HEK293T (cell line): ENCODE data around the gene SH3PXD2B.

Experiments used
- CTCF ChIA-PET: fragments of 350-600 bp; formaldehyde crosslinking; extraction: SDS; loops from one replicate; lab custom pipeline; 2021; ENCODE audit warnings: antibody characterized with exemption, inconsistent platforms; lab: Yijun Ruan, JAX
- POLR2A ChIA-PET: fragments of 350-600 bp; formaldehyde crosslinking; extraction: SDS; loops from one replicate; lab custom pipeline; 2020; ENCODE audit warnings: antibody characterized with exemption, inconsistent platforms; lab: Yijun Ruan, JAX
- DNase-seq: peaks from one replicate; pipeline ENCODE4 v3.0.0; 2012; ENCODE audit warnings: mixed read lengths; ENCODE audit errors: extremely low spot score
- ARNT ChIP-seq: fragments of 450-650 bp; IDR thresholded peaks from 2 replicates; pipeline ENCODE4 v1.6.1; 2017; ENCODE audit warnings: mild to moderate bottlenecking
- BHLHE40 ChIP-seq: fragments of 450-650 bp; IDR thresholded peaks from 2 replicates; pipeline ENCODE4 v1.6.1; 2016; ENCODE audit warnings: mild to moderate bottlenecking, moderate library complexity, borderline replicate concordance
- CTBP1 ChIP-seq: fragments of 450-650 bp; IDR thresholded peaks from 2 replicates; pipeline ENCODE4 v1.6.1; 2016; ENCODE audit warnings: borderline replicate concordance
- ELF4 ChIP-seq: fragments of 450-650 bp; IDR thresholded peaks from 2 replicates; pipeline ENCODE4 v1.6.1; 2017; ENCODE audit warnings: antibody characterized with exemption
- FOXA1 ChIP-seq: fragments of 450-650 bp; IDR thresholded peaks from 2 replicates; pipeline ENCODE4 v1.6.1; 2016; ENCODE audit warnings: mild to moderate bottlenecking
- FOXK2 ChIP-seq: fragments of 450-650 bp; IDR thresholded peaks from 2 replicates; pipeline ENCODE4 v1.6.1; 2016; ENCODE audit warnings: mild to moderate bottlenecking
- FOXM1 ChIP-seq: fragments of 450-650 bp; IDR thresholded peaks from 2 replicates; pipeline ENCODE4 v1.6.1; 2017; ENCODE audit warnings: mild to moderate bottlenecking, borderline replicate concordance
- HDGF ChIP-seq: fragments of 450-650 bp; IDR thresholded peaks from 2 replicates; pipeline ENCODE4 v1.6.1; 2017; ENCODE audit warnings: antibody characterized with exemption, borderline replicate concordance
- L3MBTL2 ChIP-seq: fragments of 450-650 bp; conservative IDR thresholded peaks from 2 replicates; pipeline ENCODE4 v1.6.1; 2016; ENCODE audit warnings: mild to moderate bottlenecking
- LEF1 ChIP-seq: fragments of 450-650 bp; IDR thresholded peaks from 2 replicates; pipeline ENCODE4 v1.6.1; 2017; ENCODE audit warnings: mild to moderate bottlenecking, borderline replicate concordance
- NFRKB ChIP-seq: fragments of 450-650 bp; IDR thresholded peaks from 2 replicates; pipeline ENCODE4 v1.6.1; 2016; ENCODE audit warnings: mild to moderate bottlenecking, moderate library complexity
- PKNOX1 ChIP-seq: fragments of 450-650 bp; IDR thresholded peaks from 2 replicates; pipeline ENCODE4 v1.6.1; 2016
- SP1 ChIP-seq: fragments of 450-650 bp; IDR thresholded peaks from 2 replicates; pipeline ENCODE4 v1.6.1; 2017
- SUZ12 ChIP-seq: fragments of 450-650 bp; IDR thresholded peaks from 2 replicates; pipeline ENCODE4 v1.6.1; 2016; ENCODE audit warnings: mild to moderate bottlenecking
- TARDBP ChIP-seq: fragments of 450-650 bp; IDR thresholded peaks from 2 replicates; pipeline ENCODE4 v1.6.1; 2016
- ZNF384 ChIP-seq: fragments of 450-650 bp; IDR thresholded peaks from 2 replicates; pipeline ENCODE4 v1.6.1; 2016

SH3PXD2B gene

DNA sequence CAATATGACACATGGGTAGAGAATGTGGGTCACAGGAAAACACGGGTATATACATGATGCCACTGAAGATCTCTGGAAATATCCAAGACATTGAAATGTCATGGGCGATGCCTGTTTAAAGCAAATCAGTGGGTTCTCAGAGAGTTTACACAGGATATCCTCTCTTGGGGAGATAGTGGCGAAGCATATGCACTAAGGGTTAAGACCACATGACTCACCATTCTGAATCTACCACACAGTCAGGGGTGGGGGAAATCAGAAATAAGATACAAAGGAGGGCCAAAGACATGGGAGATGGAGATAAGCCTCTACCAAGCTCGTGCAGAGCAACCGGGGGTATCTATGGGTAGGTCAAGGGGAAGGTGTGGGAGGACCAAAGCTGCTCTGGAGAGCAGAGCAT, 58.8 kb downstream of the SH3PXD2B start:
- ChIA-PET POLR2A (no interaction called here), CTCF (no interaction called here)
- no peak for DNase-seq
- no peak for TF ChIP-seq PKNOX1
- TF ChIP-seq SP1: no peak
- TF ChIP-seq CTBP1: no peak
- no peak for TF ChIP-seq NFRKB
- no peak for TF ChIP-seq ZNF384
- no peak for TF ChIP-seq LEF1
- TF ChIP-seq FOXK2: no peak

DNA sequence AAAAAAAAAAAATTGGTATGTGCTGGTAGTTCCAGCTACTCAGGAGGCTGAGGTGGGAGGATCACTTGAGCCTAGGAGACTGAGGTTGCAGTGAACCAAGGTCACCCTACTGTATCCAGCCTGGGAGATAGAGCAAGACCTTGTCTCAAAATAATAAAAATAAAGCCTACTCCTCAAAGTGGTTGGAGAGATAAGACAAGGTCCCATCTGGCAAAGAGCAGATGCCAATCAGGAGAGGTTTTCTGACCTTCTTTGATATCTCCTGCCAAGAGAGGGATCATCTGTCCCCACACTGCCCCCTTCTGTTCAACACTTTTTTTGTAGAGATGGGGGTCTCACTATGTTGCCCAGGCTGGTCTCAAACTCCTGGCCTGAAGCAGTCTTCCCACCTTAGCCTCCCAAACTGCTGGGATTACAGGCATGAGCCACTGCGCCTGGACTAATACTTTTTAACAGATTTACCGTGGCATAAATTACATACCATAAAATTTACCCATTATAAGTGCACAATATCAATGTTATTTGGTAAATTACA, 64.7 kb downstream of the SH3PXD2B start:
- no peak for DNase-seq
- POLR2A ChIA-PET: no interaction called here
- CTCF ChIA-PET: no interaction called here
- TF ChIP-seq HDGF (no peak), FOXK2 (no peak), LEF1 (no peak)

- no peak for DNase-seq
- TF ChIP-seq SP1 (no peak), FOXM1 (no peak), ZNF384 (no peak), BHLHE40 (no peak)
- ChIA-PET CTCF (no interaction called here), POLR2A (no interaction called here)
Observed at GRCh38 chr5:172388246-172388733, 66.0 kb downstream of the SH3PXD2B start.

DNA sequence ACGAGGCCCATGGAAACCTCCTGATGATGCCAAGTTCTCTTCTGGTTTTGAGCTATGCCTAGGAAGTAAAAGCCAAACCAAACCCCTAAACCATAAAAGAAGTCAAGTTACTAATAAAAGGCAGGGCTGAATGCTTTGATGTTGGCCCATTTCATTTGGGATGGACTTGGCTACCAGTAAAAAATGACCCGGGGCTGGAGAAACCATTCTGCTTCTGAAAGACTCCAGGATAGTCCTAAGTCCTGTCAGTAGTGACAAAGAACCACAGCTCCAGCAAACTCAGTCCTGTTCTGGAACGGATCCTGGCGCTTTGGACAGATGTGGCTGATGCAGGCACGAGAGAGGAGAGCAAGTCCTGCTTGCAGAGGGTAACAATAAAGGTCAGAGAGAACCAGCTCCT, 68.6 kb downstream of the SH3PXD2B start:
- POLR2A ChIA-PET: interaction anchor here (0.6 to 0.8 kb wide), 2 partner anchors 9 to 379 kb away, joined by 3 read pairs; partner anchors contain the start of gene FBXW11
- CTCF ChIA-PET: no interaction called here
- TF ChIP-seq SUZ12 (no peak), SP1 (no peak), BHLHE40 (no peak), TARDBP (no peak), ZNF384 (no peak), ELF4 (no peak), FOXK2 (no peak), LEF1 (no peak), ARNT (no peak), NFRKB (no peak), HDGF (no peak), PKNOX1 (no peak), L3MBTL2 (no peak), FOXA1 (no peak), CTBP1 (no peak), FOXM1 (no peak)
- no peak for DNase-seq

DNA sequence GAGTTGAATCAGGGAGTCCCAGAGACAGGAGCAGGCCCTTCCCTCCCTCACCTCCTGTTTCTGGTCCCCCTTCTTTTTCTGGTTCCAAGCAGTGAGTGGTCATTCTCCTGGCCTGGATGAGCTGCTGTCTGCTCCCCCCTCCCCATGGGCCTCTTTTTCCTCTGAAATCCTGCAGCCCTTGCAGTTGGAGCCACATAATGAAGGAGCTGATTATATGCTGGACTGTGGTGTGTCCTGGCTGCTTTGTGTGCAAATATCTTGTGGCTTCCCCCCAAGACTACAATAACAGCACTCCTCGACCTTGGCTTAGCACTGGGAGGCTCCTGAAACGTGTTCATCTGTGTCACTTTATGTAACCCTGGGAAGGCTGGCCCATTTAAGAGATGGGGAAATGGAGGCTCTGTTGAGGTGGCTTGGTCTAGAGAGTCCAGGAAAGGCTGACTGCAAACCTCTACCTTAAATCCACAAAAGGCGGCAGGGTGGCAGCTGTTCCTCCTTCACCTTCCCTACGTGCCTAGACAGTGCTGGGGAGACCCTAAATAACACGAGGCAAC, 69.2 kb downstream of the SH3PXD2B start:
- DNase-seq: no peak
- CTCF ChIA-PET: no interaction called here
- POLR2A ChIA-PET: interaction anchor here (0.8 kb wide), 1 partner anchor 379 kb away, joined by 3 read pairs; the partner anchor contains the start of gene FBXW11
- TF ChIP-seq ELF4: no peak
- no peak for TF ChIP-seq PKNOX1
- no peak for TF ChIP-seq LEF1
- TF ChIP-seq FOXK2: no peak
- no peak for TF ChIP-seq HDGF
- no peak for TF ChIP-seq BHLHE40
- TF ChIP-seq TARDBP: no peak
- TF ChIP-seq FOXA1: no peak
- TF ChIP-seq ARNT: no peak
- no peak for TF ChIP-seq SP1
- TF ChIP-seq SUZ12: no peak
- no peak for TF ChIP-seq CTBP1
- TF ChIP-seq ZNF384: no peak
- no peak for TF ChIP-seq FOXM1
- no peak for TF ChIP-seq L3MBTL2
- TF ChIP-seq NFRKB: no peak

DNA sequence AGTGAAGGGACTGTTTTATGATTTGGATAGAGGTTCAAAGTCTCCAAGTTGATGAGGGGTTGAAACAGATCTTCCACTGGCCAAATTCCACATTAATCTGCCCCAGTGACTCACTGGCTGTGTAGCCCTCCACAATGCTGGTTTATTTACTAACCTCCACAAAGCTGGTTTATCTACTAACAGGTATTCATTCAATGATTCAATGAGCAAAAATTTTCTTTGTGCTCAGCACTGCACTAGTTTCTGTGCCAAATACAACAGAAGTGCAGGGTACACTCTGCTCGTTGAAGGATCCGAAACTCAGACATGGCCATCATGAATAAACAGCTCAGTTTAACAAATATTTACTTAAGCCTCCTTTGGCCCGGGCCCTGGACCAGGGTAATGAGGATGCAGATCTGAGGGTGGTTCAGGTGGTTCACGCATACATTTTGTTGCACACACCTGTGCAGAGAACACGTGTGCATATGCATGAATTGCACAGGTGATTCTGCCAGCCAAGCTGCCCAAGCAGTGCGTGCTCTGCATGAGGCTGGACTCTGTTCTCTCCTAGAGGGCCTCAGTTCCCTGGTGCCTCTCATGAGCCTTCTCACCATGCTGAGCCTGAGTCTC, 71.0 kb downstream of the SH3PXD2B start:
- DNase-seq: no peak
- POLR2A ChIA-PET: no interaction called here
- TF ChIP-seq ELF4: no peak
- TF ChIP-seq ARNT: no peak
- no peak for TF ChIP-seq TARDBP
- no peak for TF ChIP-seq LEF1
- no peak for TF ChIP-seq FOXM1

More for the DNA sequence above, 71.0 kb downstream of the SH3PXD2B start:
- CTCF ChIA-PET: no interaction called here
